ENCODE measurements around the gene AMER3.

AMER3 gene

DNA sequence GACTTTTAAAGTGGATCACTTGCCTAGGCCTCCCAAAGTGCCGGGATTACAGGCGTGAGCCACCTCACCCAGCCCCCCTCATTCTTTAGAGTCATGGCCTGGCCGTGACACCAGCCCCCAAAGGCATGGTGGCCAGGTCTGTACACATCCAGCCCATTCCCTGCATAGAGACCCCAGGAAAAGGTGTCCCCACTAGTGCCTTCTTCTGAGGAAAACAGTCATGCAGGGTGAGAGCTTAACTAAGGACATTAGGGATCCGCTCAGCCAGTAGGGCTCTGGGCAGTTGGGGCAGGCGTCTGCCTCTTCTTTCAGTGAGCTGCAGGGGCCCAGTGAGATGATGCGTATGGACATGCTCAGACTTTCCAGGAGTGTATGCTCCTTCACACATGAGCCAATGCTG, 5.7 kb upstream of the AMER3 start:
- DNase-seq (ENCODE audit: low spot score): no peak

DNA sequence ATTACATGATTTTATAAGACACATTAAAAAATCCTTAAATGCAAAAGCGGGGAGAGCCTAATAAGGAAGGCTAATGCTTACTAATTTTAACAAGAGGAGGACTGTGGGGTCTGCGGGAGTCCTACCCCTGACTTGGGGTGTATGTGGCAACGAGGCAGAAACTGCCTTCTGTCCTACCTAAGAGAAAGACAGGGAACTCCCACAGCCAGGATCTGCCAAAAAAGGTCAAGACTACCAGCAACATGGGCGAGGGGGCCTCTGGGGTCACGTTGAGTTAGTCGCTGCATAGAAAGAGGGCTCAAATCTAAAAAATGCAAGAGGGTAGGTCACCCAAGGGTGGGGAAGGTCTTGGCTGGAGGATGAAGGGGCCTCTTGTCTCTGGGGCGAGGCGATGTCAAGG, 529 bp upstream of the AMER3 start:
- DNase-seq (ENCODE audit: low spot score): no peak

GRCh38 chr2:130756053-130756873, 923 bp downstream of the AMER3 start:
- peak; percentile 85 for DNase-seq (ENCODE audit: low spot score)

GRCh38 chr2:130756874-130757668, 1.7 kb downstream of the AMER3 start:
- no peak for DNase-seq (ENCODE audit: low spot score)

- DNase-seq (ENCODE audit: low spot score): no peak
These were observed 4.8 kb downstream of the AMER3 start for GRCh38 chr2:130759906-130760753.

GRCh38 chr2:130760754-130761751, 5.7 kb downstream of the AMER3 start:
- no peak for DNase-seq (ENCODE audit: low spot score)

DNA sequence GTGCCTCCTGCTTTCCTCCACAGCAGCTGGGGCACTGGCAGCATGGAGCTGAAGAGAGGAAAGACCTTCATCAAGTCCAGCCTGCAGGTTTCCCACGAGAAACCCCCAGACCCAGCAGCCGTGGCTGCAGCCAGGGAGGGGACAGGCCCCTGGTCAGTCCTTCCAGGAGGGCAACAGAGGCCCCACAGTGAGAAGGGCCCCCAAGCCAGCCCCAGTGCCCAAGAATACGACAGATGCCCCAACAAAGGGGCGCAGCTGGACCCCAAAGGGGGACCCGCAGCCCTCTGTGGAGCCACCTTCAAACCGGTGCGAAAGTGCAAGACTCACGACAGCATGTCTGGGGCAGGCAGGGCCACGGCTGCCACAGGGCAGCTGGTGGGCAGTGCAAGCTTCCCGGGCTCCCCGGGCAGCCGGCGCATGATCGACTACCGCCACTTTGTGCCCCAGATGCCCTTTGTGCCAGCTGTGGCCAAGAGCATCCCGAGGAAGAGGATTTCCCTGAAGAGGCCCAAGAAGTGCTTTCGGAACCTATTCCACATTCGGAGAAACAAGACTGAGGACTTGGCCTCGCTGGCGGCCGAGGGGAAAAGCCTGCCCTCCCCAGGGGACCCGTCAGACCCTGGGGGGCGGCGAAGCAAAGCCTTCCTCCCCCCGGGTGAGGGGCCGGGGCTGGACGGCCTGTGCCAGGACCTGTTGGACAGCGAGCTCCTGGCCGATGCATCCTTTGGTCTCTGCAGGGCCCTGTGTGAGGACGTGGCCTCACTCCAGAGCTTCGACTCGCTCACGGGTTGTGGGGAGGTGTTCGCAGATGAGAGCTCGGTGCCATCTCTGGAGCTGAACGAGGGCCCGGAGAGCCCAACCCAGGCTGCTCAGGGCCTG, 6.9 kb downstream of the AMER3 start:
- no peak for DNase-seq (ENCODE audit: low spot score)

- no peak for DNase-seq (ENCODE audit: low spot score)
These were observed 7.6 kb downstream of the AMER3 start for GRCh38 chr2:130762910-130763385.

DNA sequence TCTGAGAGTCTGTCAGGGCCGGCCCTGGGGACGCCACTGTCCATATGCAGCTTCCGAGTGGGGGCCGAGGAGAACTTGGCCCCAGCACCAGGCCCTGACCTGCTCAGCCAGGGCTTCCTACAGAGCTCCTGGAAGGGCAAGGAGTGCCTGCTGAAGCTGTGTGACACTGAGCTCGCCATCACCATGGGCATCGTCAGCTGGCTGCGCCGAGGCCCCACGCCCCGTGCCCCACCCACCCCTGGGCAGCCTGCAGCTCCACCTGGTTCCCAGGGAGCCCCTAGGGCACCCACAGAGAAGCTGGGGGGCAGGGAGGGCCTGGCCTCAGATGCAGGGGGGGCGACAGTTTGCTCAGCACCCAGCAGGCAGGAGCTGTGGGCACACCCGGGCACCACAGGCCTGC, 8.1 kb downstream of the AMER3 start:
- no peak for DNase-seq (ENCODE audit: low spot score)

DNA sequence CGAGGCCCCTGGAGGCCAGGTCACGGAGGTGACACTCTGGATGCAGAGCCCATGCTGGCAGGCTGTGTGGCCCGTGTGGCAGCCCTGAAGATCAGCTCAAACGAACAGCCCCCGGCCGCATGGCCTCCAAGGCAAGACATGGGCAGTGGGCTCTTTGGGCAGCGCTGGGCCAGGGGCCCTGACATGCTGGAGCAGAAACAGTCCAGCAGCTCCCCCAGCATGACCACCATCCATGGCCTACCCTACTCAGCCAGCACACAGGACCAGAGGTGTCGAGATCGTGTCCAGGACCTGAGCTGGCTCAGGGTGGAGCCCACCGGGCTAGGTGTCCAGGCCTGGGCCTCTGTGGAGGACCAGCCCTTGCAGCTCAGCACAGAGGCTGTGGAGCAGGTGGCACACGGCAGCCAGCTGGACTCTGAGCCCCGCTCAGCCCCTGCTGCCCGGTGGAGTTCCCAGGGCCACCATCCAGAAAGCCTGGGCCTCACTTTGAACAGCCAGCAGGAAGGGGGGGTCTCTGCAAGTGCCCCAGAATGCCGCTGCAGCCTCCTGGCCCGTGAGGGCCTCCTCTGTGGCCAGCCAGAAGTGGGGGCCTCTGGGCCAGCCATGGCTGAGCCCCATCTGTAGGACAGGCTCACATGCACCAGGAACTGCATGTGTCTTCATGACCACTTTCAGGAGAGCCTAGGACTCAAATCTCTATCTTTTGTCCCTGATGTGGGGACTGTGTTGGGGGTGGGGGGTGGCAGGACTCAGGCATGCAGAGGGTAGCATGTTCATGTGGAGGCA, 8.9 kb downstream of the AMER3 start:
- no peak for DNase-seq (ENCODE audit: low spot score)

- DNase-seq (ENCODE audit: low spot score): no peak
These were observed 9.4 kb downstream of the AMER3 start for GRCh38 chr2:130764821-130765115.

DNA sequence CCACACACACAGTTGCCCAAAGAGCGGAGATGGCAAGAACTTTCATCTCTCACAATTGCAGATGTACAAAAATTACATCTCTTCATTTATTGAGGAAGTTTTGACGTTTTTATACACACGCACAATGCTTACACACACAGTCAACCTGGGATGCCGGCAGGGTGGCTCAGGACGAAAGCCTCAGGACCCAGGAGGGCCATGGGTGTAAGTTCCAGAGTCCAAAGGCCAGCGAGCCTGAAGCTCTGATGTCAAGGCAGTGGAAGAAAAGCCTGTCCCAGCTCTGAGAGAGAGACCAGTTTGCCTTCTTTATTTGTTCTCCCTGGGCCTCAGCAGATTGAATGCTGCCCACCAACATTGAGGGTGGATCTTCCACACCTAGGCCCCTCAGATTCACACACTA, 10.1 kb downstream of the AMER3 start:
- no peak for DNase-seq (ENCODE audit: low spot score)

- DNase-seq (ENCODE audit: low spot score): no peak
These were observed 10.7 kb downstream of the AMER3 start for GRCh38 chr2:130766037-130766436.

DNA sequence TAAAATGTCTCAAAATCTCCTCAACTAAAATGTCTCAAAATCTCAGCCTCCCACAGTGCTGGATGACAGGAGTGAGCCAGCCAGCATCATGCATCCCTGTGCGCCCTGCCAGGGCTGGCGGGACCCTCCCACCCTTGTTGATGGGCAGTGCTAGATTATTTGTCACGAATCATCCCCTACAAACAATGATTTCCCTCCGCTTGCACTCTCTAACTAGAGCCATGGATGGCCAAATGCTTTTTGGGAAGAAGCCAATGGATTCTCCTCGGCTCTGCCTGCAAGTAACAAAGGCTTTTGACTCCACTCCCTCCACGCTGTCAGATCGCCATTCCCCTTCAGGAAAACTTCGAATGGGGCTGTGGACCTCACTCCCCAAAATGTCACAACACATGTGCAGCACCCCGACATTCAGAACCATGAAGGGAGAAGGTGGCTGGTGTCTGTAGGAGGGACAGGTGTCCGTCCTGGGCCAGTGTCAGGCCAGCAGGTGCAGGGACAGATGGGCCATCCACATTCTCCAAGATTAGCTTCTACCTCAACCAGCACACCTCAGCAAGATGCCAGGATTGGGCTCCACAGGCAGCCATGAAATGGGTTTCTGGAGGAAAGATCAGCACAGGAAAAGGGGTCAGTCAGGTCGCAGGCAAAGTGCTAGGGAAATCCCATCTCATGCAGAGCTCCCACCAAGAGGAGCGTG, 11.5 kb downstream of the AMER3 start:
- no peak for DNase-seq (ENCODE audit: low spot score)

GRCh38 chr2:130767408-130767775, 12.1 kb downstream of the AMER3 start:
- no peak for DNase-seq (ENCODE audit: low spot score)

DNA sequence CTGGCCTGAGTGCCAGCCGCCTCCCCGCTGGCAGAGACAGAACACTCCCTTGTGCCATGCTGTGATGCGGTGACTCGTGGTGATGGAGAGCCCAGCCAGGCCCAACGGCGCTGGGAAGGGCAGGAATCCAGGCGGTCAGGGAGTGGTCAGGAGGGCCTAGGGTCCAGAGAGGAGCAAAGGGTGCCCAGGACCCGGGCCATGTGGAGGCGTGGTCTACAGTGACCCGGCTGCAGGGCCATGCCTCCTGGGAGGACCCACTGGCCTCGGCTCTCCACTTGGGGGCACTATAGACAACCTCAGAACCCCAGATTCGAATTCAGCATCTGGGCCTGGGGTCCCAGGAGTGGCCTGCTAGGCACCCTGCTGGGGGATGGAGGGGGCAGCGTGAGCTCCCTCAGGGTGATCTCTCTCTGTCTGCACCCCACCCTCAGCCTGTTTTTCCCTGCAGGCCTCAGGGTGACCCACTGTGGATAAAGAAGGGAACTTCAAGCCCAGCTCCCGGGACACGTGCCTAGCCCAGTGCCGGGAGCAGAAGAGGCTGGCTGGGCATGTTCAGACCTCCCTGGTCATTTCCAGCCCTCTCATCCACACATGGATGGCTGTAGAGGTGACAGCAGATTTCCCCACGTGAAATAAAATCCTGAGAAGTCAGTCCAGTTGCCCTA, 13.0 kb downstream of the AMER3 start:
- DNase-seq (ENCODE audit: low spot score): no peak

GRCh38 chr2:130769343-130769907, 14.1 kb downstream of the AMER3 start:
- DNase-seq (ENCODE audit: low spot score): no peak

- no peak for DNase-seq (ENCODE audit: low spot score)
These were observed 21.2 kb downstream of the AMER3 start for GRCh38 chr2:130776550-130776949.
